IMR-90 (cell line): ENCODE results near the gene AAMP. TPM values are rescaled to one million over a fixed set of nuclear protein-coding genes. Genes with fewer than 3 reads are reported as not detected.

Experiments
- ATAC-seq: fragments of 200-7000 bp; cut with Tn5 transposase; 2 replicates; pipeline ENCODE4 v1.9.1; 2020; ENCODE audit warnings: low read depth, mild to moderate bottlenecking, moderate library complexity
- BruUV-seq: library from RNA; stranded (reverse); fragments of 400-500 nt; replicated peaks from 2 replicates; lab custom pipeline; 2021; lab: Mats Ljungman, UMichigan
- CTCF ChIA-PET: fragments of 300-600 bp; formaldehyde crosslinking; extraction: SDS; loops from one replicate; lab custom pipeline; 2021; ENCODE audit warnings: antibody characterized with exemption; lab: Yijun Ruan, JAX
- POLR2A ChIA-PET: fragments of 300-600 bp; sonication (Branson Sonifier 250); formaldehyde crosslinking; loops from one replicate; lab custom pipeline; 2022; ENCODE audit warnings: antibody characterized with exemption; ENCODE audit not compliant: unreplicated experiment; lab: Charles Lee
- DNase-seq: peaks from one replicate; pipeline ENCODE4 v3.0.0; 2013
- H2AFZ ChIP-seq: replicated peaks from 2 replicates; pipeline ENCODE3; 2013; ENCODE audit warnings: low read length, mild to moderate bottlenecking; ENCODE audit not compliant: poor library complexity
- H2AK5ac ChIP-seq: 2 replicates; pipeline ENCODE4 v1.6.1; 2013; ENCODE audit warnings: low read depth, low read length, inconsistent platforms
- H2AK9ac ChIP-seq: replicated peaks from 2 replicates; pipeline ENCODE3; 2013; ENCODE audit warnings: mild to moderate bottlenecking, low read depth, low read length, moderate library complexity; ENCODE audit not compliant: poor library complexity
- H2BK120ac ChIP-seq: 2 replicates; pipeline ENCODE4 v1.6.1; 2013; ENCODE audit warnings: low read depth, low read length, inconsistent platforms
- H2BK15ac ChIP-seq: 3 replicates; pipeline ENCODE4 v1.6.1; 2013; ENCODE audit warnings: low read depth, low read length, inconsistent platforms
- H2BK20ac ChIP-seq: 2 replicates; pipeline ENCODE4 v1.6.1; 2013; ENCODE audit warnings: low read depth, mild to moderate bottlenecking, inconsistent platforms, low read length, moderate library complexity
- H2BK5ac ChIP-seq: 2 replicates; pipeline ENCODE4 v1.6.1; 2013; ENCODE audit warnings: mild to moderate bottlenecking, low read depth, low read length, inconsistent platforms; ENCODE audit not compliant: poor library complexity, severe bottlenecking
- H3K14ac ChIP-seq: replicated peaks from 2 replicates; pipeline ENCODE4 v1.6.1; 2013; ENCODE audit warnings: low read depth, low read length, inconsistent platforms
- H3K18ac ChIP-seq: 2 replicates; pipeline ENCODE4 v1.6.1; 2013; ENCODE audit warnings: low read depth, low read length, control low read depth
- H3K23ac ChIP-seq: 2 replicates; pipeline ENCODE4 v1.6.1; 2013; ENCODE audit warnings: low read depth, low read length, inconsistent platforms
- H3K27ac ChIP-seq: 2 replicates; pipeline ENCODE4 v1.5.1; 2013; ENCODE audit warnings: mild to moderate bottlenecking, control low read depth, low read length; ENCODE audit not compliant: insufficient read depth
- H3K27me3 ChIP-seq: 2 replicates; pipeline ENCODE4 v1.6.1; 2013; ENCODE audit warnings: low read length; ENCODE audit not compliant: control insufficient read depth, insufficient read depth
- H3K36me3 ChIP-seq: 2 replicates; pipeline ENCODE4 v1.6.1; 2013; ENCODE audit warnings: low read length, mixed read lengths; ENCODE audit not compliant: control insufficient read depth, insufficient read depth
- H3K4ac ChIP-seq: 2 replicates; pipeline ENCODE4 v1.6.1; 2013; ENCODE audit warnings: low read depth, low read length, inconsistent platforms
- H3K4me1 ChIP-seq: 2 replicates; pipeline ENCODE4 v1.6.1; 2013; ENCODE audit warnings: low read length, mixed read lengths; ENCODE audit not compliant: control insufficient read depth, insufficient read depth
- H3K4me2 ChIP-seq: 2 replicates; pipeline ENCODE4 v1.6.1; 2013; ENCODE audit warnings: low read depth, mild to moderate bottlenecking, control low read depth, low read length, moderate library complexity
- H3K4me3 ChIP-seq: 2 replicates; pipeline ENCODE4 v1.5.1; 2013; ENCODE audit warnings: low read depth, mild to moderate bottlenecking, control low read depth, low read length, moderate library complexity; ENCODE audit not compliant: insufficient read depth
- H3K56ac ChIP-seq: 2 replicates; pipeline ENCODE4 v1.6.1; 2013; ENCODE audit warnings: low read length, inconsistent platforms; ENCODE audit not compliant: insufficient read depth; ENCODE audit errors: extremely low read depth
- H3K79me1 ChIP-seq, 2 experiments: 2 replicates each; pipeline ENCODE4 v1.6.1; 2013; ENCODE audit warnings: low read length in 2 of 2, inconsistent platforms in 1 of 2, low read depth in 1 of 2
- H3K9ac ChIP-seq: 2 replicates; pipeline ENCODE4 v1.6.1; 2013; ENCODE audit warnings: low read depth, low read length, control low read depth
- H3K9me1 ChIP-seq: 2 replicates; pipeline ENCODE4 v1.6.1; 2013; ENCODE audit warnings: low read length, inconsistent platforms; ENCODE audit not compliant: insufficient read depth
- H3K9me3 ChIP-seq: 2 replicates; pipeline ENCODE4 v1.6.1; 2013; ENCODE audit warnings: low read length; ENCODE audit not compliant: control insufficient read depth, insufficient read depth
- H4K20me1 ChIP-seq: 2 replicates; pipeline ENCODE4 v1.6.1; 2013; ENCODE audit warnings: low read length, inconsistent platforms; ENCODE audit not compliant: insufficient read depth
- H4K5ac ChIP-seq: 2 replicates; pipeline ENCODE4 v1.6.1; 2013; ENCODE audit warnings: mild to moderate bottlenecking, low read depth, low read length, control low read depth
- H4K8ac ChIP-seq, 2 experiments: 2 replicates each; pipeline ENCODE4 v1.6.1; 2013; ENCODE audit warnings: low read depth in 2 of 2, low read length in 2 of 2, control low read depth in 1 of 2, inconsistent platforms in 1 of 2
- H4K91ac ChIP-seq: 2 replicates; pipeline ENCODE4 v1.6.1; 2013; ENCODE audit warnings: low read depth, low read length, inconsistent platforms; ENCODE audit not compliant: insufficient read depth
- BHLHE40 ChIP-seq: fragments of 150-350 bp; IDR thresholded peaks from 2 replicates; pipeline ENCODE4 v1.6.1; 2016; ENCODE audit warnings: mild to moderate bottlenecking, low read depth, low read length
- CEBPB ChIP-seq: IDR thresholded peaks from 2 replicates; pipeline ENCODE4 v1.6.1; 2012; ENCODE audit warnings: low read depth, low read length, improper control_type of control experiment
- CHD1 ChIP-seq: IDR thresholded peaks from 2 replicates; pipeline ENCODE4 v1.6.1; 2012; ENCODE audit warnings: low read depth, low read length, improper control_type of control experiment
- CTCF ChIP-seq: conservative IDR thresholded peaks from 2 replicates; pipeline ENCODE4 v1.5.1; 2012; ENCODE audit warnings: mild to moderate bottlenecking, low read depth, low read length, improper control_type of control experiment
- ELK1 ChIP-seq: fragments of 150-350 bp; IDR thresholded peaks from 2 replicates; pipeline ENCODE4 v1.6.1; 2016; ENCODE audit warnings: low read depth, mild to moderate bottlenecking, low read length, moderate library complexity, borderline replicate concordance
- FOS ChIP-seq: fragments of 150-350 bp; IDR thresholded peaks from 2 replicates; pipeline ENCODE4 v1.6.1; 2016; ENCODE audit warnings: low read depth, low read length
- MAFK ChIP-seq: IDR thresholded peaks from 2 replicates; pipeline ENCODE4 v1.6.1; 2012; ENCODE audit warnings: low read depth, low read length, improper control_type of control experiment
- MAZ ChIP-seq: IDR thresholded peaks from 2 replicates; pipeline ENCODE4 v1.6.1; 2012; ENCODE audit warnings: low read depth, mild to moderate bottlenecking, low read length, improper control_type of control experiment, moderate library complexity, borderline replicate concordance
- MXI1 ChIP-seq: IDR thresholded peaks from 2 replicates; pipeline ENCODE4 v1.6.1; 2012; ENCODE audit warnings: low read depth, mild to moderate bottlenecking, low read length, moderate library complexity, borderline replicate concordance
- NFE2L2 ChIP-seq: fragments of 150-350 bp; IDR thresholded peaks from 2 replicates; pipeline ENCODE4 v1.6.1; 2016; ENCODE audit warnings: low read depth, mild to moderate bottlenecking, low read length
- POLR2A ChIP-seq: IDR thresholded peaks from 2 replicates; pipeline ENCODE4 v1.6.1; 2012; ENCODE audit warnings: mild to moderate bottlenecking, low read depth, low read length
- RAD21 ChIP-seq: IDR thresholded peaks from 2 replicates; pipeline ENCODE4 v1.6.1; 2012; ENCODE audit warnings: low read length, improper control_type of control experiment
- RCOR1 ChIP-seq: IDR thresholded peaks from 2 replicates; pipeline ENCODE4 v1.6.1; 2012; ENCODE audit warnings: mild to moderate bottlenecking, low read length, improper control_type of control experiment; ENCODE audit not compliant: insufficient replicate concordance
- RFX5 ChIP-seq: IDR thresholded peaks from 2 replicates; pipeline ENCODE4 v1.8.0; 2012; ENCODE audit warnings: low read depth, mild to moderate bottlenecking, low read length, moderate library complexity
- SMC3 ChIP-seq: fragments of 150-350 bp; IDR thresholded peaks from 2 replicates; pipeline ENCODE4 v1.6.1; 2016; ENCODE audit warnings: low read depth, mild to moderate bottlenecking, antibody characterized with exemption, low read length, moderate library complexity
- USF2 ChIP-seq: fragments of 150-350 bp; IDR thresholded peaks from 2 replicates; pipeline ENCODE4 v1.6.1; 2017; ENCODE audit warnings: mild to moderate bottlenecking, antibody characterized with exemption, low read length, low read depth
- WGBS, 2 experiments: methylation state at CpG; one replicate each; pipeline versions ENCODE4 v1.1.5 to v1.1.7; 2013; ENCODE audit warnings: missing lambda C conversion rate in 2 of 2; ENCODE audit not compliant: insufficient read length in 1 of 2; ENCODE audit errors: extremely low coverage in 2 of 2; 5-methylcytosine and 5-hydroxymethylcytosine counted together
- dilution Hi-C: fragments of 300-500 bp; cut with HindIII; formaldehyde crosslinking; loops from one replicate; pipeline ENCODE4 v1.14.3; 2018; ENCODE audit warnings: low sequenced_read_pairs; ENCODE audit not compliant: unreplicated experiment
- in situ Hi-C: fragments of 300-500 bp; cut with MboI; formaldehyde crosslinking; loops from 3 replicates; pipeline ENCODE4 v1.14.3; 2019; ENCODE audit warnings: low sequenced_read_pairs, inconsistent platforms, mixed read lengths
- intact Hi-C: fragments of 100-400 bp; cut with micrococcal nuclease; formaldehyde crosslinking; loops from 2 replicates; pipeline ENCODE4 v1.10.0; 2022
- polyA plus RNA-seq, 3 experiments: library from polyadenylated mRNA; depleted of rRNA; stranded (reverse); fragments of >200 nt; gene quantifications; 2 replicates each; pipeline ENCODE4 v1.2.3, GENCODE V29; 2012; ENCODE audit warnings: low replicate concordance in 1 of 3
- total RNA-seq: library from RNA; depleted of rRNA; stranded (reverse); fragments of >200 nt; gene quantifications from 2 replicates; pipeline ENCODE4 v1.2.3, GENCODE V29; 2012

AAMP gene
- total and polyA plus RNA-seq, 2 of the 4 experiments (the other 2 are of a cell fraction), result 104 to 112 TPM

GRCh38 chr2:218312267-218312756 lies 42.4 kb upstream of the AAMP start:
- H2AK5ac ChIP-seq, result no peak overlapping the region
- no peak overlapping the region for H2BK5ac ChIP-seq
- TF ChIP-seq POLR2A, result no peak
- TF ChIP-seq FOS, result no peak
- no peak for TF ChIP-seq RFX5
- no peak for TF ChIP-seq CTCF
- no peak for TF ChIP-seq RCOR1
- TF ChIP-seq MAZ, result no peak
- no peak for TF ChIP-seq NFE2L2
- no peak for TF ChIP-seq RAD21
- TF ChIP-seq SMC3, result no peak
- TF ChIP-seq ELK1, result no peak
- TF ChIP-seq CEBPB, result no peak
- no peak for TF ChIP-seq MXI1
- TF ChIP-seq USF2, result no peak
- no peak for TF ChIP-seq CHD1
- no peak for TF ChIP-seq BHLHE40
- no peak for TF ChIP-seq MAFK
- H3K23ac ChIP-seq, result no peak overlapping the region
- H3K4me2 ChIP-seq, result no peak overlapping the region
- no peak overlapping the region for H2BK120ac ChIP-seq
- WGBS, 2 experiments, result no CpG with 5 or more reads among the region's 2 CpGs
- H4K20me1 ChIP-seq, result no peaks in the 10 kb centered on the region
- H3K9ac ChIP-seq, result no peak overlapping the region
- H3K56ac ChIP-seq, result no peak overlapping the region
- H3K36me3 ChIP-seq, result no peaks in the 10 kb centered on the region
- ChIA-PET CTCF (interaction anchor here (0.6 to 1.0 kb wide), 4 partner anchors 10 to 564 kb away, joined by 3 to 6 read pairs (median 4); partner anchors contain the start of gene CATIP), POLR2A (interaction anchor here (0.6 kb wide), 1 partner anchor 47 kb away, joined by 4 read pairs; no protein-coding TSS in a partner anchor)
- DNase-seq, result no peak
- H2AFZ ChIP-seq, result no peak overlapping the region
- intact Hi-C loops, result no loop called here
- H3K27ac ChIP-seq, result no peak overlapping the region
- no peak overlapping the region for H3K14ac ChIP-seq
- no peak overlapping the region for H3K4me3 ChIP-seq
- H3K9me1 ChIP-seq, result 0 out of 2 replicates have a peak, but pooled peaks cover 8% of the 10 kb centered on the region
- peak; percentile 87 for ATAC-seq
- H2AK9ac ChIP-seq, result no peak overlapping the region
- H2BK15ac ChIP-seq, result no peak overlapping the region
- H4K91ac ChIP-seq, result no peak overlapping the region
- peaks cover 8% of the 10 kb centered on the region for H3K4me1 ChIP-seq
- dilution Hi-C loops, result no loop called here
- no TSS peak for BruUV-seq
- H3K9me3 ChIP-seq, result no peaks in the 10 kb centered on the region
- H3K4ac ChIP-seq, result no peak overlapping the region
- H3K18ac ChIP-seq, result no peak overlapping the region
- in situ Hi-C loops, result loop anchor here (5.0 kb wide), 1 partner anchor 40 kb away; no protein-coding TSS in a partner anchor
- no peak overlapping the region for H4K8ac ChIP-seq
- no peaks in the 10 kb centered on the region for H3K27me3 ChIP-seq
- no peaks in the 10 kb centered on the region for H3K79me1 ChIP-seq
- H2BK20ac ChIP-seq, result no peak overlapping the region
- no peak overlapping the region for H4K5ac ChIP-seq
